HUES48 (cell line): ENCODE measurements around the gene SH3BP1.

Experiments used
- H3K27ac ChIP-seq: one replicate; pipeline ENCODE4 v1.7.0; 2013; ENCODE audit warnings: low read depth, low read length, inconsistent platforms
- H3K27me3 ChIP-seq: 2 replicates; pipeline ENCODE4 v1.6.1; 2013; ENCODE audit warnings: mild to moderate bottlenecking, low read length; ENCODE audit not compliant: control insufficient read depth, insufficient read depth
- H3K36me3 ChIP-seq: 2 replicates; pipeline ENCODE4 v1.6.1; 2013; ENCODE audit warnings: low read length; ENCODE audit not compliant: control insufficient read depth, insufficient read depth
- H3K4me1 ChIP-seq: 2 replicates; pipeline ENCODE4 v1.6.1; 2013; ENCODE audit warnings: mild to moderate bottlenecking, low read length; ENCODE audit not compliant: control insufficient read depth, insufficient read depth
- H3K4me3 ChIP-seq: 2 replicates; pipeline ENCODE4 v1.5.1; 2013; ENCODE audit warnings: mild to moderate bottlenecking, low read depth, low read length
- H3K9ac ChIP-seq: 2 replicates; pipeline ENCODE4 v1.6.1; 2013; ENCODE audit warnings: mild to moderate bottlenecking, low read depth, low read length, moderate library complexity
- H3K9me3 ChIP-seq: 2 replicates; pipeline ENCODE4 v1.6.1; 2013; ENCODE audit warnings: low read length; ENCODE audit not compliant: control insufficient read depth, insufficient read depth

Gene SH3BP1

DNA sequence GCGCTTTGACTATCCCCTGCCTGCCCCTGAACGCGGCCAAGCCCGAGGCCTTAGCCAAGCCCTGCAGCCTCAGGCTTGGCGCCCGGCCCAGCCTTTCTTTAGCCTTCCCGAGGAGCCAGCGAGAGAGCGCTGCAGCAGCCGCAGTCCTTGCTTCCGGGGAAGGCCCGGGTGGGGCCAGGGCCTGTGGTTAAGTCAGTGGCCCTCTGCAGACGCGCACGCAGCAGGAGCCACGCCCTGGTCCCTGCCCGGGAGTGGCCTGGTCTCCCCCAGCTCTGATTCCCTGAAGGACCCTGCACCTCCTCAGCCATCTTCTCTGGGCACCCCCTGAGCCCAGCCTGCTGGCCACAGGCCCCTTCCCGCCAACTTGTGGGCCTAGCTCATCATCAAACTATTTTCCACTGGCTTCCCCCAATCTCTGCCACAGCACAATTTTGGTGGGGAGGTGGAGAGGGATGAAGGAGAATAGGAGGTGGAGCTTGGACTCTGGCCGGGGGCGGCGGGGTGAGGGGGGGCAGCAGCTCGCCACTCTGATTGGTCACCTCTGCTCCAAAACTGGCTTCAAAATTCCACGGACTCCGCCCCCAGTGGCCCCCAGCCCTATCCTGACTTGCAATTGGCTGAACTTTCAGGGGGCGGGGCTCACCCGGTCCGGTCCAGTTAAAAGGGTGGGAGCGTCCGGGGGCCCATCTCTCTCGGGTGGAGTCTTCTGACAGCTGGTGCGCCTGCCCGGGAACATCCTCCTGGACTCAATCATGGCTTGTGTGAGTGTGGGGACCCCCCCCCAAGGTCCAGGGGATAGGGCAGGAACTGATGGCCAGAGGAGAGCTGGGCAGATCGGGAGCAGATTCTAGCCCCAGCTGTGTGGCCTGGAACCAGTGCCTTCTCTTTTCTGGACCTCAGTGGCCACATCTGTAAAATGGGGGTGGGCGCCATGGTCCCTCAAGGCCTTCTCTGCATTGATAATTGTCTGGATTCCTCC is 35.8 kb downstream of the SH3BP1 start, which contains the start of gene LGALS1:
LGALS1 (plus strand) TSS at position 686 of the 979 bp plus-strand sequence; CDS start at position 753, 67 bp downstream.
- no peaks in the 10 kb centered on the region for H3K9me3 ChIP-seq
- H3K36me3 ChIP-seq, result no peaks in the 10 kb centered on the region
- H3K9ac ChIP-seq, result no peak within 1 kb of the TSS
- peak within 1 kb of the TSS; percentile 70 for H3K27ac ChIP-seq
- H3K27me3 ChIP-seq, result no peaks in the 10 kb centered on the region
- H3K4me1 ChIP-seq, result 0 out of 2 replicates have a peak, but pooled peaks cover 7% of the 10 kb centered on the region
- peak within 1 kb of the TSS; percentile 67 for H3K4me3 ChIP-seq

DNA sequence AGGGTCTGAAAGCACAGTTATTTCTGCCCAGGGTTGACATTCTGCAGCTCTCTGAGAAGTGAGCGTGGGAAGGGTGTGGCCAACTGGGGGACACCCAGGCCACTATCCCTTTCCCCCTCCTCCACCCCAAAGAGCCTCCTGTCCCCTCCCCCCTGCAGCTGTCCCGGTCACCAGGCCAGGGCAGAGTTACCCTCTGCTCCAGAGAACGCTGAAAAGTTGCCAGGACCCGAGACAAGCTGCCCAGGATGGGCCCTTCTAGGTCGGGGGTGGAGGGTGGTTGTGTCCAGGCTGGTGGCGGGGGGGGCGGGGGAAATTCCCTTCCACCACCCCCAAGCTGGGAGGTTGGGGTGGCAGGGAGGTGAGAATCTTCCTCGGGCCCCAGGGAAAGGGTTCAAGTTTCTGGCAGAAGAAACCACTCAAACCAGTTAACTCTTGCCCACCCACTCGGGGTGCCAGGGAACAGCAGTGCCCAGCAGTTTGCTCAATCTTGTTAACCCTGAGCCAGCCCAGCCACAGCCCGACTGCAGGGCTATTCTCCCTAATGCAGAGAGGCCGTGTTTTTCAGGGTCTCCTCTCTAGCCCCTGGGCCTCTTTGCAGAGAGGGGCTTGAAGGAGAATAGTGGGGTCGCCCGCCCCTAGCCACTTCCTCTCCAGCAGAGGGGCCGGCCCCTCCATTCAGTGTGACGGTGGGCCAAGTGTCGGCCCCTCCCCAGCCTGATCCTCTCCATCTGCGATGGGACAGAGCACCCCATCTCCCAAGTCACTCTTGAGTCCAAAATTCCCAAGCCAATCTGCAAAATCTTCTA is 36.7 kb downstream of the SH3BP1 start:
- Histone ChIP-seq H3K27ac (peak overlapping the region; percentile 70), H3K4me3 (peak overlapping the region; percentile 67), H3K9ac (no peak overlapping the region), H3K4me1 (0 out of 2 replicates have a peak, but pooled peaks cover 7% of the 10 kb centered on the region), H3K9me3 (no peaks in the 10 kb centered on the region), H3K27me3 (no peaks in the 10 kb centered on the region), H3K36me3 (no peaks in the 10 kb centered on the region)

- peak overlapping the region; percentile 67 for H3K4me3 ChIP-seq
- H3K4me1 ChIP-seq, result 0 out of 2 replicates have a peak, but pooled peaks cover 7% of the 10 kb centered on the region
- H3K9ac ChIP-seq, result no peak overlapping the region
- H3K36me3 ChIP-seq, result no peaks in the 10 kb centered on the region
- H3K27ac ChIP-seq, result peak overlapping the region; percentile 70
- H3K27me3 ChIP-seq, result no peaks in the 10 kb centered on the region
- H3K9me3 ChIP-seq, result no peaks in the 10 kb centered on the region
These were observed 37.4 kb downstream of the SH3BP1 start for GRCh38 chr22:37676736-37677492.

- 0 out of 2 replicates have a peak, but pooled peaks cover 7% of the 10 kb centered on the region for H3K4me1 ChIP-seq
- H3K36me3 ChIP-seq, result no peaks in the 10 kb centered on the region
- H3K27me3 ChIP-seq, result no peaks in the 10 kb centered on the region
- no peak overlapping the region for H3K9ac ChIP-seq
- H3K27ac ChIP-seq, result peak overlapping the region; percentile 70
- H3K4me3 ChIP-seq, result peak overlapping the region; percentile 67
- H3K9me3 ChIP-seq, result no peaks in the 10 kb centered on the region
These were observed 38.1 kb downstream of the SH3BP1 start for GRCh38 chr22:37677493-37677974.

DNA sequence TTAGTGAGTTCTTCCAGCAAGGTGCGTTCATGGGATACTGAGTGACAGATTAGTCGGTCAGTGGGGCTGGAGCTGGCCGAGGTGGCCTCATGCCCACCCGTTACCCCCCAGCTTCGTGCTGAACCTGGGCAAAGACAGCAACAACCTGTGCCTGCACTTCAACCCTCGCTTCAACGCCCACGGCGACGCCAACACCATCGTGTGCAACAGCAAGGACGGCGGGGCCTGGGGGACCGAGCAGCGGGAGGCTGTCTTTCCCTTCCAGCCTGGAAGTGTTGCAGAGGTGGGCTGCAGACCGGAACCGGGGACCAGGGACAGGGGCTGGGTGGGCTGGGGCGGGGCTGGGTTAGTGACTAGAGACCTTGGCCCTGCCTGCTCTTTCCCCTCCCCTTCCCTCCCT is 38.9 kb downstream of the SH3BP1 start:
- H3K27ac ChIP-seq, result no peak overlapping the region
- no peaks in the 10 kb centered on the region for H3K36me3 ChIP-seq
- H3K4me1 ChIP-seq, result 0 out of 2 replicates have a peak, but pooled peaks cover 7% of the 10 kb centered on the region
- no peaks in the 10 kb centered on the region for H3K9me3 ChIP-seq
- H3K4me3 ChIP-seq, result no peak overlapping the region
- no peaks in the 10 kb centered on the region for H3K27me3 ChIP-seq
- no peak overlapping the region for H3K9ac ChIP-seq

DNA sequence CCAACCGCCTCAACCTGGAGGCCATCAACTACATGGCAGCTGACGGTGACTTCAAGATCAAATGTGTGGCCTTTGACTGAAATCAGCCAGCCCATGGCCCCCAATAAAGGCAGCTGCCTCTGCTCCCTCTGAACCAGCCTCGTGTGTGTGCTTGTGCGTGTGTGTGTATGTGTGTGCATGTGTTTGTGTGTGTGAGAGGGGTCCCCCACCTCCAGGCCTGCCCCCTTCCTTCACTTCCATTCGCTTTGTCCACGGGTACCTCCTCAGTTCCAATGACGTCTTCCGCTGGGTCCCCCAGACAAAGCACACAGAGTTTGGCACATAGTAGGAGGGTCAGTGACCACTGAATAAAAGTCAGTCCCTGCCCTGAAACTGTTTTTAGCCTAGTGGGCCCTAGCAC is 40.2 kb downstream of the SH3BP1 start:
- Histone ChIP-seq H3K9ac (no peak overlapping the region), H3K4me3 (no peak overlapping the region), H3K36me3 (no peaks in the 10 kb centered on the region), H3K27me3 (no peaks in the 10 kb centered on the region), H3K27ac (no peak overlapping the region), H3K9me3 (no peaks in the 10 kb centered on the region), H3K4me1 (0 out of 2 replicates have a peak, but pooled peaks cover 7% of the 10 kb centered on the region)

DNA sequence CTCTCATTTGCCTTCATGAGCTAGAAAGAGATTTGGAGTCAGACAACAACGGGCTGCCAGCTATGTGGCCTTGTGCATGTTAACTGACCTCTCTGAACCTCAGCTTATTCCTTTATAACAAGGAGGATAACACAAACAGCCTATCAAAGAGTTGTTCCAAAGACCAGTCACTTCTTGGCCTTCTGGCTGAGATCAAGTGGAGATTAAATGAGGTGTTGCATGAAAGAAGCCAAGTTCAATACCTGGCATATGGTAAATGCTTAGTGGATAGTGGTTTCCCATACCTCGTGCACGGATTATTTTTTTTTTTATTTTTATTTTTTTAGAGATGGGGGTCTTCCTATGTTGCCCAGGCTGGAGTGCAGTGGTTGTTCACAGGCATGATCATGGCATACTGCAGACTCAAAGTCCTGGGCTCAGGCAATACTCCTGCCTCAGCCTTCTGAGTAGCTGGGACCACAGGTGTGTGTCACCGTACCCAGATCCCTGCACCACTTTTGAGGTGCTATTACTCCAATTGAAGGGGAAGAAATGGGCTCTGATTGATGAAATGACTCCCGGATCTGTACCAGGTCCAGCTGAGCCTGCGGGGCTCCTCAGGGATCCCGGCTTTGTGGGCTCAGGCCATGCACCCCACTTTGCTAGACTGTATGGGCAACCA is 40.9 kb downstream of the SH3BP1 start:
- no peaks in the 10 kb centered on the region for H3K27me3 ChIP-seq
- no peak overlapping the region for H3K27ac ChIP-seq
- H3K4me3 ChIP-seq, result no peak overlapping the region
- H3K36me3 ChIP-seq, result no peaks in the 10 kb centered on the region
- H3K9ac ChIP-seq, result no peak overlapping the region
- 0 out of 2 replicates have a peak, but pooled peaks cover 7% of the 10 kb centered on the region for H3K4me1 ChIP-seq
- no peaks in the 10 kb centered on the region for H3K9me3 ChIP-seq

- Histone ChIP-seq H3K9ac (no peak overlapping the region), H3K9me3 (no peaks in the 10 kb centered on the region), H3K27ac (no peak overlapping the region), H3K4me3 (no peak overlapping the region), H3K4me1 (0 out of 2 replicates have a peak, but pooled peaks cover 7% of the 10 kb centered on the region), H3K27me3 (no peaks in the 10 kb centered on the region), H3K36me3 (no peaks in the 10 kb centered on the region)
These were observed 41.5 kb downstream of the SH3BP1 start for GRCh38 chr22:37681001-37681424.

DNA sequence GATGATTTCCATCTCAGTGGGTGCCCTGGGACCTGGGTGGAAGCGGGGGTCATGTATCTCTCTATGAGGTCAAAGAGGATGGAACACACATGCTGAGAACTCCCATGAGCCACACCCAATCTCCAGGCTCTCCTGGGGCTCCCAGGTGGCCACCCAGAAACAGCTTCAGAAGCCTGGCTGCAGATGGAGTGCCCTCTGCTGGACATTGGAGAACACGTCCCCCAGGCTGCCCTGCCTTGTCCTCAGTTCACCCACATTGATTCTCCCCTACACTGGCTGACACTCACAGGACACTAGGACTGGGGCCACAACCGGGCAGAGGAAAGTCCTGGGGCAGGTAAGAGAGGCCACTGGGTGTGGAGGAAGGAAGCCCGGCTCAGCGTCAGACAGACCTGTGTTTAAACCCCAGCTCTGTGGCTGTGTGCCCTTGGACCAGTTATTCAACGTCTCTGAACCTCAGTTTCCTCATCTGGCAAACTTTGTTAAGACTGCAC is 42.1 kb downstream of the SH3BP1 start:
- H3K4me1 ChIP-seq, result 0 out of 2 replicates have a peak, but pooled peaks cover 2% of the 10 kb centered on the region
- no peaks in the 10 kb centered on the region for H3K27me3 ChIP-seq
- H3K9me3 ChIP-seq, result no peaks in the 10 kb centered on the region
- H3K27ac ChIP-seq, result no peak overlapping the region
- H3K4me3 ChIP-seq, result no peak overlapping the region
- H3K9ac ChIP-seq, result no peak overlapping the region
- H3K36me3 ChIP-seq, result no peaks in the 10 kb centered on the region
